ENCODE data around the gene CYP2F1. TPM values are rescaled to one million over a fixed set of nuclear protein-coding genes. Genes with fewer than 3 reads are reported as not detected.

CYP2F1 gene
- total and polyA plus RNA-seq, 2 experiments from 2014 or later, result 1.1 TPM; not detected in 1

GRCh38 chr19:41097302-41097701, 16.9 kb upstream of the CYP2F1 start:
- no peak overlapping the region for H3K27ac ChIP-seq (ENCODE audit: low read depth)
- no peaks in the 10 kb centered on the region for H3K79me2 ChIP-seq (replicated peaks; ENCODE audit: insufficient read depth)
- Mint-ChIP-seq H3K27me3 (ENCODE audit: insufficient read depth, low read depth, poor library complexity) (peaks cover 3% of the 10 kb centered on the region), H3K36me3 (ENCODE audit: low read depth) (peaks cover 12% of the 10 kb centered on the region), H3K9me3 (peaks cover 42% of the 10 kb centered on the region), H3K27ac (no peak overlapping the region), H3K4me3 (no peak overlapping the region), H3K4me1 (no peaks in the 10 kb centered on the region)
- no peaks in the 10 kb centered on the region for H4K20me1 ChIP-seq (replicated peaks; ENCODE audit: insufficient read depth)
- H3K27me3 ChIP-seq (ENCODE audit: insufficient read depth), result peaks cover 4% of the 10 kb centered on the region; the same call in 1 of the 2 replicates
- no peak overlapping the region for H3K4me2 ChIP-seq
- H3K4me3 ChIP-seq, result no peak overlapping the region
- DNase-seq (ENCODE audit: low spot score) (no peak), ATAC-seq (no peak)
- H3F3A ChIP-seq (replicated peaks; ENCODE audit: low read depth), result no peaks in the 10 kb centered on the region
- H3K9me2 ChIP-seq (ENCODE audit: insufficient read depth), result no peaks in the 10 kb centered on the region
- H2AFZ ChIP-seq, result no peak overlapping the region
- no peaks in the 10 kb centered on the region for H3K4me1 ChIP-seq (ENCODE audit: insufficient read depth)
- TF ChIP-seq, protein P1, sequence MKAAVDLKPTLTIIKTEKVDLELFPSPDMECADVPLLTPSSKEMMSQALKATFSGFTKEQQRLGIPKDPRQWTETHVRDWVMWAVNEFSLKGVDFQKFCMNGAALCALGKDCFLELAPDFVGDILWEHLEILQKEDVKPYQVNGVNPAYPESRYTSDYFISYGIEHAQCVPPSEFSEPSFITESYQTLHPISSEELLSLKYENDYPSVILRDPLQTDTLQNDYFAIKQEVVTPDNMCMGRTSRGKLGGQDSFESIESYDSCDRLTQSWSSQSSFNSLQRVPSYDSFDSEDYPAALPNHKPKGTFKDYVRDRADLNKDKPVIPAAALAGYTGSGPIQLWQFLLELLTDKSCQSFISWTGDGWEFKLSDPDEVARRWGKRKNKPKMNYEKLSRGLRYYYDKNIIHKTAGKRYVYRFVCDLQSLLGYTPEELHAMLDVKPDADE (IDR thresholded peaks at IDR 0.05), result no peak
- TF ChIP-seq STAT1 (IDR thresholded peaks at IDR 0.05; ENCODE audit: unreplicated experiment), result no peak
- no peak for TF ChIP-seq CTCF (conservative IDR thresholded peaks at IDR 0.05; ENCODE audit: low read depth in 2 of 2)
- TF ChIP-seq, protein P2, sequence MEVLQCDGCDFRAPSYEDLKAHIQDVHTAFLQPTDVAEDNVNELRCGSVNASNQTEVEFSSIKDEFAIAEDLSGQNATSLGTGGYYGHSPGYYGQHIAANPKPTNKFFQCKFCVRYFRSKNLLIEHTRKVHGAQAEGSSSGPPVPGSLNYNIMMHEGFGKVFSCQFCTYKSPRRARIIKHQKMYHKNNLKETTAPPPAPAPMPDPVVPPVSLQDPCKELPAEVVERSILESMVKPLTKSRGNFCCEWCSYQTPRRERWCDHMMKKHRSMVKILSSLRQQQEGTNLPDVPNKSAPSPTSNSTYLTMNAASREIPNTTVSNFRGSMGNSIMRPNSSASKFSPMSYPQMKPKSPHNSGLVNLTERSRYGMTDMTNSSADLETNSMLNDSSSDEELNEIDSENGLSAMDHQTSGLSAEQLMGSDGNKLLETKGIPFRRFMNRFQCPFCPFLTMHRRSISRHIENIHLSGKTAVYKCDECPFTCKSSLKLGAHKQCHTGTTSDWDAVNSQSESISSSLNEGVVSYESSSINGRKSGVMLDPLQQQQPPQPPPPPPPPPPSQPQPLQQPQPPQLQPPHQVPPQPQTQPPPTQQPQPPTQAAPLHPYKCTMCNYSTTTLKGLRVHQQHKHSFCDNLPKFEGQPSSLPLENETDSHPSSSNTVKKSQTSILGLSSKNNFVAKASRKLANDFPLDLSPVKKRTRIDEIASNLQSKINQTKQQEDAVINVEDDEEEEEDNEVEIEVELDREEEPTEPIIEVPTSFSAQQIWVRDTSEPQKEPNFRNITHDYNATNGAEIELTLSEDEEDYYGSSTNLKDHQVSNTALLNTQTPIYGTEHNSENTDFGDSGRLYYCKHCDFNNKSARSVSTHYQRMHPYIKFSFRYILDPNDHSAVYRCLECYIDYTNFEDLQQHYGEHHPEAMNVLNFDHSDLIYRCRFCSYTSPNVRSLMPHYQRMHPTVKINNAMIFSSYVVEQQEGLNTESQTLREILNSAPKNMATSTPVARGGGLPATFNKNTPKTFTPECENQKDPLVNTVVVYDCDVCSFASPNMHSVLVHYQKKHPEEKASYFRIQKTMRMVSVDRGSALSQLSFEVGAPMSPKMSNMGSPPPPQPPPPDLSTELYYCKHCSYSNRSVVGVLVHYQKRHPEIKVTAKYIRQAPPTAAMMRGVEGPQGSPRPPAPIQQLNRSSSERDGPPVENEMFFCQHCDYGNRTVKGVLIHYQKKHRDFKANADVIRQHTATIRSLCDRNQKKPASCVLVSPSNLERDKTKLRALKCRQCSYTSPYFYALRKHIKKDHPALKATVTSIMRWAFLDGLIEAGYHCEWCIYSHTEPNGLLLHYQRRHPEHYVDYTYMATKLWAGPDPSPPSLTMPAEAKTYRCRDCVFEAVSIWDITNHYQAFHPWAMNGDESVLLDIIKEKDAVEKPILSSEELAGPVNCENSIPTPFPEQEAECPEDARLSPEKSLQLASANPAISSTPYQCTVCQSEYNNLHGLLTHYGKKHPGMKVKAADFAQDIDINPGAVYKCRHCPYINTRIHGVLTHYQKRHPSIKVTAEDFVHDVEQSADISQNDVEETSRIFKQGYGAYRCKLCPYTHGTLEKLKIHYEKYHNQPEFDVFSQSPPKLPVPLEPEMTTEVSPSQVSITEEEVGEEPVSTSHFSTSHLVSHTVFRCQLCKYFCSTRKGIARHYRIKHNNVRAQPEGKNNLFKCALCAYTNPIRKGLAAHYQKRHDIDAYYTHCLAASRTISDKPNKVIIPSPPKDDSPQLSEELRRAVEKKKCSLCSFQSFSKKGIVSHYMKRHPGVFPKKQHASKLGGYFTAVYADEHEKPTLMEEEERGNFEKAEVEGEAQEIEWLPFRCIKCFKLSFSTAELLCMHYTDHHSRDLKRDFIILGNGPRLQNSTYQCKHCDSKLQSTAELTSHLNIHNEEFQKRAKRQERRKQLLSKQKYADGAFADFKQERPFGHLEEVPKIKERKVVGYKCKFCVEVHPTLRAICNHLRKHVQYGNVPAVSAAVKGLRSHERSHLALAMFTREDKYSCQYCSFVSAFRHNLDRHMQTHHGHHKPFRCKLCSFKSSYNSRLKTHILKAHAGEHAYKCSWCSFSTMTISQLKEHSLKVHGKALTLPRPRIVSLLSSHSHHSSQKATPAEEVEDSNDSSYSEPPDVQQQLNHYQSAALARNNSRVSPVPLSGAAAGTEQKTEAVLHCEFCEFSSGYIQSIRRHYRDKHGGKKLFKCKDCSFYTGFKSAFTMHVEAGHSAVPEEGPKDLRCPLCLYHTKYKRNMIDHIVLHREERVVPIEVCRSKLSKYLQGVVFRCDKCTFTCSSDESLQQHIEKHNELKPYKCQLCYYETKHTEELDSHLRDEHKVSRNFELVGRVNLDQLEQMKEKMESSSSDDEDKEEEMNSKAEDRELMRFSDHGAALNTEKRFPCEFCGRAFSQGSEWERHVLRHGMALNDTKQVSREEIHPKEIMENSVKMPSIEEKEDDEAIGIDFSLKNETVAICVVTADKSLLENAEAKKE (CRISPR knock-in tag; IDR thresholded peaks at IDR 0.05), result no peak
- TF ChIP-seq EZH2 (IDR thresholded peaks at IDR 0.05; ENCODE audit: low read depth, unreplicated experiment), result no peak
- no peak for TF ChIP-seq CREB1 (CRISPR knock-in tag; IDR thresholded peaks at IDR 0.05; ENCODE audit: low read depth)
- no peak for TF ChIP-seq ZNF114 (CRISPR knock-in tag; IDR thresholded peaks at IDR 0.05)
- no peak for TF ChIP-seq REST (IDR thresholded peaks at IDR 0.05; ENCODE audit: unreplicated experiment)
- no peak for TF ChIP-seq ZNF331 (CRISPR knock-in tag; IDR thresholded peaks at IDR 0.05; ENCODE audit: low read depth)
- TF ChIP-seq POLR2AphosphoS5 (IDR thresholded peaks at IDR 0.05; ENCODE audit: low read depth), result no peak
- TF ChIP-seq NANOG (IDR thresholded peaks at IDR 0.05; ENCODE audit: borderline replicate concordance), result no peak
- TF ChIP-seq JUNB (IDR thresholded peaks at IDR 0.05; ENCODE audit: unreplicated experiment), result no peak
- no peak for TF ChIP-seq EZH2phosphoT487 (IDR thresholded peaks at IDR 0.05; ENCODE audit: unreplicated experiment)
- no peaks in the 10 kb centered on the region for H3K36me3 ChIP-seq (ENCODE audit: insufficient read depth)

Measured in GM23338 (cell line).